HepG2 (cell line): ENCODE data around the gene PTPRE. TPM values are rescaled to one million over a fixed set of nuclear protein-coding genes. Genes with fewer than 3 reads are reported as not detected.

Experiments used
- ATAC-seq: fragments of 200-7000 bp; cut with Tn5 transposase; 3 replicates; pipeline ENCODE4 v1.9.1; 2020; ENCODE audit warnings: mild to moderate bottlenecking, moderate library complexity
- BruUV-seq: library from RNA; stranded (reverse); fragments of 400-500 nt; replicated peaks from 2 replicates; lab custom pipeline; 2021; lab: Mats Ljungman, UMichigan
- CTCF ChIA-PET: fragments of 300-600 bp; formaldehyde crosslinking; extraction: SDS; loops from one replicate; lab custom pipeline; 2021; ENCODE audit warnings: low total read pairs, inconsistent platforms, low intra/inter-chr PET ratio; lab: Yijun Ruan, JAX
- POLR2A ChIA-PET: fragments of 350-600 bp; sonication (Branson Sonifier 250); formaldehyde crosslinking; loops from one replicate; lab custom pipeline; 2020; ENCODE audit warnings: antibody characterized with exemption, inconsistent platforms; lab: Yijun Ruan, JAX
- DNase-seq: peaks from one replicate; pipeline ENCODE4 v3.0.0-alpha.2; 2015; ENCODE audit warnings: low spot score
- FAIRE-seq: peaks from 3 replicates; lab custom pipeline; 2011; peaks lifted over from hg19 to GRCh38; lab: Jason Lieb, UNC
- H2AFZ ChIP-seq: one replicate; pipeline ENCODE4 v1.6.1; 2011; ENCODE audit warnings: low read length, inconsistent platforms
- H3K27ac ChIP-seq: fragments of 300-600 bp; 3 replicates; pipeline ENCODE4 v1.8.0; 2011; ENCODE audit warnings: mixed run types, mild to moderate bottlenecking, mixed read lengths, low read length, inconsistent platforms; ENCODE audit not compliant: insufficient read depth; ENCODE audit errors: extremely low read length
- H3K27me3 ChIP-seq, 2 experiments: fragments of 200-600 bp in 1 of 2; 2 replicates in 1 of 2; 3 replicates in 1 of 2; pipeline versions ENCODE4 v1.6.0 to v1.8.0; 2011; ENCODE audit warnings: low read length in 2 of 2, mild to moderate bottlenecking in 2 of 2, moderate library complexity in 2 of 2, inconsistent platforms in 1 of 2; ENCODE audit not compliant: insufficient read depth in 2 of 2, control insufficient read depth in 1 of 2
- H3K36me3 ChIP-seq, 2 experiments: fragments of 200-600 bp in 1 of 2; replicated peaks in 1 of 2; 2 replicates in 1 of 2; 3 replicates in 1 of 2; pipeline versions ENCODE4 v1.5.1 to v1.8.0; 2011; ENCODE audit warnings: low read length in 2 of 2, inconsistent platforms in 1 of 2; ENCODE audit not compliant: insufficient read depth in 2 of 2, control insufficient read depth in 1 of 2
- H3K4me1 ChIP-seq: 2 replicates; pipeline ENCODE4 v1.5.1; 2012; ENCODE audit warnings: low read length, inconsistent platforms; ENCODE audit not compliant: insufficient read depth
- H3K4me2 ChIP-seq: 2 replicates; pipeline ENCODE4 v1.6.0; 2011; ENCODE audit warnings: low read depth, low read length, inconsistent platforms
- H3K4me3 ChIP-seq, 3 experiments: fragments of 200-600 bp in 1 of 3; sonication (generic), shearing (Covaris generic) in 1 of 3; replicated peaks in 1 of 3; 2 replicates each; pipeline ENCODE4 v1.5.1; 2011 to 2016; ENCODE audit warnings: low read length in 3 of 3, inconsistent platforms in 2 of 3, low read depth in 2 of 3, mild to moderate bottlenecking in 2 of 3, control low read depth in 1 of 3, mixed read lengths in 1 of 3; ENCODE audit not compliant: insufficient read depth in 1 of 3
- H3K79me2 ChIP-seq: one replicate; pipeline ENCODE4 v1.6.1; 2011; ENCODE audit warnings: low read length, inconsistent platforms; ENCODE audit not compliant: insufficient read depth
- H3K9ac ChIP-seq: 2 replicates; pipeline ENCODE4 v1.6.0; 2011; ENCODE audit warnings: mild to moderate bottlenecking, low read depth, low read length, inconsistent platforms; ENCODE audit not compliant: insufficient read depth
- H3K9me3 ChIP-seq: 2 replicates; pipeline ENCODE4 v1.5.1; 2012; ENCODE audit warnings: mild to moderate bottlenecking, low read length
- H4K20me1 ChIP-seq: 2 replicates; pipeline ENCODE4 v1.6.0; 2011; ENCODE audit warnings: inconsistent platforms, mild to moderate bottlenecking, low read length, moderate library complexity; ENCODE audit not compliant: insufficient read depth
- BRD4 ChIP-seq: sonication (generic); formaldehyde crosslinking; IDR thresholded peaks from 2 replicates; pipeline ENCODE4 v1.4.0; 2020; ENCODE audit warnings: missing genetic modification reagents
- CEBPZ ChIP-seq: IDR thresholded peaks from 2 replicates; pipeline ENCODE4 v1.6.1; 2012; ENCODE audit warnings: low read length, improper control_type of control experiment
- CHD2 ChIP-seq: IDR thresholded peaks from 2 replicates; pipeline ENCODE4 v1.6.1; 2011; ENCODE audit warnings: low read depth, low read length, improper control_type of control experiment
- CREB1 ChIP-seq, 2 experiments: fragments of 450-650 bp in 1 of 2; IDR thresholded peaks; 2 replicates each; pipeline ENCODE4 v1.6.1; 2016 to 2017; ENCODE audit warnings: control low read depth in 1 of 2, mild to moderate bottlenecking in 1 of 2, missing compliant biosample characterization in 1 of 2, missing genetic modification characterization in 1 of 2
- JUNB ChIP-seq: sonication (generic); formaldehyde crosslinking; IDR thresholded peaks from 2 replicates; pipeline ENCODE4 v1.8.0; 2022; ENCODE audit warnings: missing genetic modification reagents, mild to moderate bottlenecking, borderline replicate concordance
- NFE2L1 ChIP-seq: sonication (generic); formaldehyde crosslinking; IDR thresholded peaks from 2 replicates; pipeline ENCODE4 v1.4.0; 2020; ENCODE audit warnings: missing genetic modification reagents, mild to moderate bottlenecking, borderline replicate concordance
- NONO ChIP-seq, 2 experiments: fragments of 450-650 bp in 1 of 2; sonication (generic) in 1 of 2; formaldehyde crosslinking in 1 of 2; IDR thresholded peaks in 1 of 2; conservative IDR thresholded peaks in 1 of 2; 2 replicates each; pipeline versions ENCODE4 v1.6.1 to v1.8.0; 2017 to 2022; ENCODE audit warnings: mild to moderate bottlenecking in 1 of 2, missing genetic modification reagents in 1 of 2, moderate library complexity in 1 of 2
- PAF1 ChIP-seq: IDR thresholded peaks from 2 replicates; pipeline ENCODE4 v1.6.1; 2016; ENCODE audit warnings: missing genetic modification reagents, missing compliant biosample characterization
- RNF2 ChIP-seq: fragments of 450-650 bp; conservative IDR thresholded peaks from 2 replicates; pipeline ENCODE4 v1.6.1; 2016; ENCODE audit warnings: low read depth
- SUZ12 ChIP-seq: fragments of 150-350 bp; IDR thresholded peaks from 2 replicates; pipeline ENCODE4 v1.6.1; 2014; ENCODE audit warnings: low read depth, low read length
- TRIM24 ChIP-seq: sonication (generic); formaldehyde crosslinking; IDR thresholded peaks from 2 replicates; pipeline ENCODE4 v1.8.0; 2022; ENCODE audit warnings: mild to moderate bottlenecking, missing genetic modification reagents
- ZBTB33 ChIP-seq: sonication (generic); formaldehyde crosslinking; IDR thresholded peaks from 2 replicates; pipeline ENCODE4 v1.4.0; 2020; ENCODE audit warnings: missing genetic modification reagents
- ZFP1 ChIP-seq: IDR thresholded peaks from 2 replicates; pipeline ENCODE4 v1.6.1; 2016
- ZFP41 ChIP-seq: sonication (generic); formaldehyde crosslinking; IDR thresholded peaks from 2 replicates; pipeline ENCODE4 v1.4.0; 2020; ENCODE audit warnings: mild to moderate bottlenecking, missing genetic modification reagents, borderline replicate concordance
- ZNF282 ChIP-seq: fragments of 450-650 bp; IDR thresholded peaks from 2 replicates; pipeline ENCODE4 v1.6.1; 2018; ENCODE audit not compliant: partially characterized antibody
- WGBS: methylation state at CpG from one replicate; pipeline ENCODE4 v1.1.6; 2017; ENCODE audit warnings: low lambda C conversion rate; 5-methylcytosine and 5-hydroxymethylcytosine counted together
- in situ Hi-C: cut with HindIII; loops from 2 replicates; pipeline ENCODE4 v1.10.0; 2017; ENCODE audit warnings: low pct_unique_long_range_greater_than_20kb; ENCODE audit not compliant: extremely low pct_ligation_motif_present
- intact Hi-C: fragments of 100-400 bp; cut with micrococcal nuclease; formaldehyde crosslinking; loops from one replicate; pipeline ENCODE4 v1.10.0; 2022; ENCODE audit not compliant: unreplicated experiment
- polyA plus RNA-seq, 8 experiments: library from polyadenylated mRNA; depleted of rRNA in 3 of 8; stranded (reverse) in 7 of 8; unstranded in 1 of 8; fragments of >200 nt; fragmentation: Illumina TruSeq in 4 of 8; extraction: Trizol in 4 of 8; gene quantifications; 2 replicates each; pipeline versions ENCODE4 v1.2.1 to v1.2.3, GENCODE V29; 2011 to 2016; ENCODE audit warnings: low read depth in 4 of 8, missing spikeins in 1 of 8, mixed read lengths in 1 of 8; ENCODE audit not compliant: insufficient read depth in 1 of 8
- total RNA-seq, 5 experiments: library from RNA; depleted of rRNA; stranded (reverse); fragments of >200 nt; fragmentation: Illumina TruSeq; extraction: Trizol; gene quantifications; 2 replicates each; pipeline ENCODE4 v1.2.3, GENCODE V29; 2016; ENCODE audit warnings: low read depth in 1 of 5
- TF ChIP-seq, protein P1 (sequence below): sonication (generic); formaldehyde crosslinking; IDR thresholded peaks from 2 replicates; pipeline ENCODE4 v1.5.0; 2020; ENCODE audit warnings: missing genetic modification reagents, mild to moderate bottlenecking, borderline replicate concordance

PTPRE gene
- total and polyA plus RNA-seq, 2 of the 13 experiments (the other 11 are each of a cell fraction or from before 2014, with no cell fraction given), result 0.01 to 0.02 TPM

DNA sequence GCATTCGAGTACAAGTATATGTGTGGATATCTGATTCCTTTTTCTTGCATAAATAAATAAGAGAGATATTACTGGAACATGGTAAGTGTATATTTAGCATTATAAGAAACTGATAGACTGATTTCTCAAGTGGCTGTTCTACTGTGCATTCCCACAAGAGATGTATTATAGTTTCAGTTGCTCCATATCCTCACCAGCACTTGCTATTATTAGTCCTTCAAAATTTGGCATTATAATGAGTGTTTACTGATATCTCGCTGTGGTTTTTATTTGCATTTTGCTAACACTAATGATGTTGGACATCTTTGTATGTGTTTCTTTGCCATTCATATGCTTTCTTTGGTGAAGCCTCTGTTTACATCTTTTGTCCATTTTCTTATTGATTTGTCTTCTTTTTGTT, 9.7 kb upstream of the PTPRE start (continued):
- TF ChIP-seq, protein P1, sequence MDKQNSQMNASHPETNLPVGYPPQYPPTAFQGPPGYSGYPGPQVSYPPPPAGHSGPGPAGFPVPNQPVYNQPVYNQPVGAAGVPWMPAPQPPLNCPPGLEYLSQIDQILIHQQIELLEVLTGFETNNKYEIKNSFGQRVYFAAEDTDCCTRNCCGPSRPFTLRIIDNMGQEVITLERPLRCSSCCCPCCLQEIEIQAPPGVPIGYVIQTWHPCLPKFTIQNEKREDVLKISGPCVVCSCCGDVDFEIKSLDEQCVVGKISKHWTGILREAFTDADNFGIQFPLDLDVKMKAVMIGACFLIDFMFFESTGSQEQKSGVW (CRISPR knock-in tag), result no peak
- no peak for TF ChIP-seq CREB1 (IDR thresholded peaks at IDR 0.05)
- TF ChIP-seq CREB1 (CRISPR knock-in tag; IDR thresholded peaks at IDR 0.05), result no peak
- no peak for TF ChIP-seq JUNB

- in situ Hi-C loops, result no loop called here
- ATAC-seq (no peak), DNase-seq (no peak), FAIRE-seq (no peak)
- no peaks in the 10 kb centered on the region for H3K36me3 ChIP-seq
- 14% methylated on average over 3 of the region's 3 CpGs for WGBS
- H3K27me3 ChIP-seq, result peaks cover 0 to 9% of the 10 kb centered on the region in 2 experiments; a peak in 1 of 5 replicates
- no peaks in the 10 kb centered on the region for H3K9me3 ChIP-seq
- ChIA-PET POLR2A (no interaction called here), CTCF (no interaction called here)
- H3K4me1 ChIP-seq, result no peaks in the 10 kb centered on the region
- no TSS peak for BruUV-seq
- H3K4me2 ChIP-seq, result no peak overlapping the region
- H4K20me1 ChIP-seq, result no peaks in the 10 kb centered on the region
- H3K79me2 ChIP-seq, result no peaks in the 10 kb centered on the region
- H3K27ac ChIP-seq, result no peak overlapping the region
- no peak overlapping the region for H3K4me3 ChIP-seq
- intact Hi-C loops, result no loop called here
- no peak overlapping the region for H3K9ac ChIP-seq
- no peak overlapping the region for H2AFZ ChIP-seq
- TF ChIP-seq CEBPZ (no peak), PAF1 (no peak), SUZ12 (no peak), RNF2 (no peak), ZFP41 (CRISPR knock-in tag) (no peak), ZNF282 (no peak), ZFP1 (CRISPR knock-in tag) (no peak), NFE2L1 (CRISPR knock-in tag) (no peak), TRIM24 (no peak), CHD2 (no peak), BRD4 (CRISPR knock-in tag) (no peak), ZBTB33 (CRISPR knock-in tag) (no peak), NONO (IDR thresholded peaks at IDR 0.05) (no peak), NONO (CRISPR knock-in tag; conservative IDR thresholded peaks at IDR 0.05) (no peak)
Measured at GRCh38 chr10:127899766-127900387, 7.0 kb upstream of the PTPRE start.
